ENCODE data around the gene XRCC4.
A peak's percentile ranks its signal among the peaks of the same experiment; 100 is the strongest.
"Not testable (repeated sequence)": the region's sequence is repeated elsewhere in the genome, so short reads cannot be mapped to it uniquely, and the experiment has no call there.

The XRCC4 gene

DNA sequence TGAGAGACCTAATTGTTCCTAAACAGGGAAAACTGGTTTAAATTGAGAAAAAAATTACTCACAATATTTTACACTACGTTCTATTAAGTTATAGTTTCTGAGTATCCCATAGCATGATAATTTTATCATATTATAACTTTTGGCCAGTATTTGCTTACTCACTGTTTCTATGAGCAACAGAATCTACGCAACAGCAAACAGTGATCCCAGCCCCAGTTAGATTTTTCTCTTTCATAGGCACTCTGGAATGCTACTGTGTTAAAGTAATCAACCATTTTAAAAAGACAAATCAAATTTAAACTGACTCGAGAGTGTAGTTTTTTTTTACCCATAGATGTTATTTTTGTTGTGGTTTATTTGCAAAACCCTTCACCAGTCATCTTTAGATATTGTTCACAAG is 107.2 kb downstream of the XRCC4 start:
- DNase-seq, result peak; percentile 11

DNA sequence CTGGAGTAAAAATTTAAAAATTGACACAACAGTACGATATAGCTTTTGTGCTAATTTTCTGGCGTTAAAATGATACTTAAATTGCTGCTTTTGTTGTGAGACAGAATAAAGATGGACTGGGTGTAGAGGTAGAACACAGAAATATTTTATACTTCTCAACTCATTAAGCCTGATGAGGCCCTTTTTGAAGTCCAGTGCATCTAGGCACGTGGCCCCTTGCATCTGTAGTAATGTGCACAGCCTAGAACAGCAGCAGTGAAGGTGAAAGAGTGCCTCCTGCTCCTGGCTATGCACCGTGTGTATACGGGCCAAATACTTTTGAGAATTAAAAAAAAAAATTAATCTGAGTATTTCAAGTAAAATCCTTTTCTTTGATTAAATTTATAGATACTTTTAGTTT is 115.6 kb downstream of the XRCC4 start:
- DNase-seq, result no peak

DNA sequence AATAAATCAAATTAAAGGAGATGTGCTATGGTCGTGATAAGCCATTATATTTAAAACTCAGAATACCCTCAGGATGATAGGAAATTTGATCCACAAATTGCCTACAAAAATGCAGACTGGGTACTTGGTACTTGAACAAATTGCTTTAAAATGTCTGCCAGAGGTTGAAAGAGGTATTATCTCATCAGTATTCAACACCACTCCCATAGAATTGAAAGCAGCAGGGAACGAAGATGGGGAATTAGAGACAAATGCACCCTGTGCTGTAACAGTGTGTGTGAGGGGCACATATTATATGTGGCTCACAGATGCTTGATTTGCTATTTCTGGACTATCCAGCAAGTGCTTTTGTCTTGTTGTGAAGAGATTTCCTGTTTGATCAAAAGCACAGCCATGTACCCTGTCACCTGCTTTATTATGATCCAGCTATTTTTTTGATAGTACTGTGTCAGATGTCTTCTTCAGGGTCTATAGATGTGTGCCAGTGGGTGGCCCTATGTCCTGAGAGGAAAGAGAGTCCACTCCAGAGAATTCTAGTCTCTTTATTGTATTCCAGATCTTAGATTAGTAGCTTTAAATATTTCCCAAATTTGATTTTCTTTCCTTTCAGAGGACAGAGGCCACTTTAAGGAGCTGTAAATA is 120.1 kb downstream of the XRCC4 start:
- DNase-seq, result no peak

DNA sequence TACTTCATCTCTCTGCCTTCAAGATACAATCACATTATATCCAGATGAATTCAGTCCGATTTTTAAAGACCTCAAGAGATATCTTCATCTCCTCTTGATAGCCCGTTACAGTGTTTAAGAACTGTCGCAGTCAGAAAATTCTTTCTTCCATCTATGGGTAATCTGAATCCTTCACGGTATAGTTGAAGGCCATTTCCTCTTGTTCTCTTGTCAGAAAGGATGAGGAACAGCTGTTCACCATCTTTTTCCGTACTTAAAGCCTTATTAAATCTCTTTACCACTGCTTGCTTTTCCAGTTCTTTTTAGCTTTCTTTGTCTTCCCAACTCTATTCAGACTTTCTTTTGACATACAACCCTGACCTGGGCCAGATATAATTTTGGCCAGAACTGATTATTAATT is 121.8 kb downstream of the XRCC4 start:
- no peak for DNase-seq

DNA sequence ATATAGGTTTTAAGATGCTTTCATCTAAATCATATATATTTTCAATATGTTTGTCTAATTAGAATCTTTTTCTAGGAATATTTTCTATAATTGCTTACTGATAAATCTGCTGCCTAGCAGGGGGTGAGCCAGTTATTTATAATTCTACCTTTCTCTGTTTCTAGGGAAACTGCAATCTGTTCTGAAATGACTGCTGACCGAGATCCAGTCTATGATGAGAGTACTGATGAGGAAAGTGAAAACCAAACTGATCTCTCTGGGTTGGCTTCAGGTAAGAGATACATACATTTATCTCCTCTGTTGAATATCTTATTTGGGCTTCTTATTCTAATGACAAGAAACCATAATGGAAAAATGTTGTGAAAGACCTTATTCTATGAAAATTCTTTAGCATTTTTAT is 127.3 kb downstream of the XRCC4 start:
- DNase-seq, result no peak

DNA sequence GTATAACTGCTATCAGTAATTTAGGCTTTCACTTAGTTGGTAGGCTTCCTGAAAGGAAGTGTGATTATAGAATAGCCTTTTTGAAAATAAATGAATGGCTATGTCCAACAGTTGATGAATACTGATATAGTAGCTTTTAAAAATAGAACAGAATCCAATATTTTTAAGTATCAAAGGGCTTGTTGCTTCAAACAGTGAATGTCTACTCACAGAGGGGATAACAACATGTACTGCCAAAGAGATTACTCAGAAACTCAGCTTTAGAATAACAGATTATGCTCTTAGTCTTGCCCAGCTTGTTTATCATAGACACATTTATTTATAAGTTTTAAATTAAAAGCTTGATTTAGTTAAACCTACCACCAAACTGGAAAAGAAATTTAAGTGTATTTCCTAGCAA is 132.6 kb downstream of the XRCC4 start:
- no peak for DNase-seq

DNA sequence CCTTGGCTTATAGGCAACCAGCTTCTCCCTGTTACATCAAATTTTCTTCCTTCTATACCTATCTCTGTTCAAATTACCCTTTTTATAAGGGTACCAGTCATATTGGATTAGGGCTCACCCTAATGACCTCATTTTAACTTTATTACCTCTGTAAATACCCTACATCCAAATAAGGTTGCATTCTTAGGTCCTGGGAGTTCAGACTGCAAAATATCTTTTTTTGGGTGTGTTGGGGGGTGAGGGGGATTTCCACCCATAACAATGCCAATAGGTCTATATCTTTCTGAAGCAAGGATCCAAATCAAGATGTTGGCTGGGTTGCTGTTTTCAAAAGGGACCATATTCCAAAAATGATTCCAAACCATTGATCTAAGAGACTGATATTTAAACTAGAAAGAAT is 141.7 kb downstream of the XRCC4 start:
- no peak for DNase-seq

DNA sequence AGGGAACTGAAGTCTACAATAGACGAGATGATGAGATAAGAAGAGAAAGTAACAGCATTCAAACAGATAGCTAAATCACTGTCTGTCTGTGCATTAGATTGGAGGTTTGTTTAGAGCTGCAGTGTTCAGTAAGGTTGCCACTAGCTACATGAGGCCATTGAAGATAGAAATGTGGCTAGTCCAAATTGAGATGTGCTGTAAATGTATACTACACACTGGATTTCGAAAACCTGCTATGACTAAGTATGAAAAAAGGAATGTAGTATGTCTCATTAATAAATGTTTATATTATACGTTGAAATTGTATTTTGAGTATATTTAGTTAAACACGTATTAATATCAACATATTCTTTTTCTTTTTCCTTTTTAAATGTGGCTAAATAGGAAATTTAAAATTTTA is 142.1 kb downstream of the XRCC4 start:
- DNase-seq, result no peak

DNA sequence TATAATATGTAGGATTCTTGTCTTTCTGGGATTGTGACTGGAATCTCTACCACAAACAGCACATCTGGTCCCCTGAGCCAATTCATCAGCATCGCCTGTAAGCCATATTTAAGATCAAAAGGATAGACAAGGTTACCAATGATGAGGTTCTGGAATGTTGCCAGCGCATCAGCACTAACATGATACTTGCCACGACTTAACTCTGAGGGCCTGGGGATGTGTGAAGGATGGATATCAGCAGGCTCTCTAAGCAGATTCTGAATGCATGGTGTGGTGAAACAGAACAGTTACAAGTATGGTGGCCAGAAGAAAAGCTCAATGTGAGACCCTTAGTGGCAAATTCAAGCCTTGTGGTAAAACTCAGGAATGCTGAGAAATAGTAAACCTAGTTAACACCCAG is 143.0 kb downstream of the XRCC4 start:
- DNase-seq, result no peak

DNA sequence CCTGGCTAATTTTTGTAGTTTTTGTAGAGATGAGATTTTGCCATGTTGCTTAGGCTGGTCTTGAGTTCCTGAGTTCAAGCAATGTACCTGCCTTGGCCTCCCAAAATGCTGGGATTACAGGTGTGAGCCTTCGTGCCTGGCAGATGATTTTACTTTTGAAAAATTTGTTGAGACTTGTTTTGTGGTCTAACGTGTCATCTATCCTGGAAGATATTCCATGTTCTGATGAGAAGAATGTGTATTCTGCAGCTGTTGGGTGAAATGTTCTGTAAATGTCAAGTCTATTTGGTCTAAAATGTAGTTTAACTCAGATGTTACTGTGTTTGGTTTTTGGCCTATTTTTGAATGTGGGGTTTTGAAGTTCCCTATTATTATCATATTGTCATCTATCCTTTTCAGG is 145.6 kb downstream of the XRCC4 start:
- DNase-seq, result no peak

DNA sequence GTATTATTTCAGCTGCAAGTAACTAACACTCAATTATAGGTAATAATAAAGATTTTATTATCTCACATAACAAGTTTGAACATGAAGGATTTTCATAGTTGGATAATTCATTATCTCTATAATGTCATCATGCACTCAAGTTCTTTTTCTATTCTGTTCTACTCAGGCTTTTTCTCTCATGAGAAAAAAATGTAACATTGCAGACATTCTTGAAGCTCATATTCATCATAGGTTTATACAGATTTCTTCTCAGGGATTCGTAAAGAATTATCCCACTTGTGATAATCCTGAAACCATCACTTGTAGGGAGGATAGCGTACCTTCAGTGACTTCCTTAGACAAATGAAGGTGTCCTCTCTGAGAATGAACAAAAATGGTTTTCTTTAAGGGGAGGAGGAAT is 150.3 kb downstream of the XRCC4 start:
- peak; percentile 30 for DNase-seq

DNA sequence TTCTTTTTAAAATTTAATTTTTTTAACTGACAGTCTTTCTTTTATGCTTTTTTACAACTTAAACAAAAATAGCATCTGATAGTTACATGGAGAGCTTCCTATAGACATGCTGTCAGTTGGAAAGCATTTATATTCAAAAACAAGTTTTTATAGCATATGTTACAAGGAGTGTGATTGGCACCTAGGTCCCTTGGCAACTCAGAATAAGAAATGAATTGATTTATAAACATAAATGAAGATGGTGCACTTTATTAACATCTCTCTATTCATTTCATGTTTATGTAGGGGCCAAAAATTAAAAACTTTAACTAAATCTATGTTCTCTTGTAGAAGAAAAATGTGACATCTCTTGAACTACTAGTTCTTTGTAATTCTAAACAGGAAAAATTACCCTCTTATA is 153.2 kb downstream of the XRCC4 start:
- no peak for DNase-seq

DNA sequence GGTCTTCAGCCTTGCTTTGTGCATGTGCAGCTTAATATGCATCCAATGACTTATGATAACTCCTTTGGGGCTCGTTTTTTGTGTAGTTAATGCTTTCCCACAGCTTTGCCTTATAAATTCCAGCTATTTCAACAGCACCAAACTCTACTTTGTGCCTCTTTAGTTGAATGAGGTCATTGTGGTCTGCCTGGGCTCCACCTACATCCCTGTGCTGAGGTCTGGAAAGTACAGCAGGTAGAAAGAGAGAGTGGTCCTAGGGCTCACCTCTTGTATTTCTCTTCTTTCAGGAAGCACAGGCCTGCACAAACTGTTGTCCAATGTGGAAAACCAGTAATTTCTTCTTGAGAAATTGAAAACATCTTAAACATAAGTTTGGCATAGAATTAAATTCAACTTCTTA is 167.2 kb downstream of the XRCC4 start:
- DNase-seq, result no peak

DNA sequence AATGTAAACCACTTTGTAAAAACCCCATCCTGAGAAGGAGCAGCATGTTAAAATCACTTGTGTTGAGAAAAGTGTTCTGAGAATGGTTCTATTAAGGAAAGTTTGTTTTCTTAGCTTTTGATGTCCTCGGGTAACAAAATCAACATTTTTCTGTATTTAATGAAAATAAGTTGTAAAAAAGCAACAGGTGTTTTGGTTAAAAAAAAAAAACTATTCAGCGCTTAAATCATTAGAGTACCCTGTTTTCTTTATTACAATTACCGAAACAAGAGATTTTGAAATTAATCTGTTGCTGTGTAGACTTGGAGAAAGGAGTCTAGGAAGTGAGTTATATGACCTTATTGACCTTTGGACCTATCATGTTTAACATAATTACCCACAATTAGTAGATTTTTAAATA is 167.7 kb downstream of the XRCC4 start:
- DNase-seq, result no peak

DNA sequence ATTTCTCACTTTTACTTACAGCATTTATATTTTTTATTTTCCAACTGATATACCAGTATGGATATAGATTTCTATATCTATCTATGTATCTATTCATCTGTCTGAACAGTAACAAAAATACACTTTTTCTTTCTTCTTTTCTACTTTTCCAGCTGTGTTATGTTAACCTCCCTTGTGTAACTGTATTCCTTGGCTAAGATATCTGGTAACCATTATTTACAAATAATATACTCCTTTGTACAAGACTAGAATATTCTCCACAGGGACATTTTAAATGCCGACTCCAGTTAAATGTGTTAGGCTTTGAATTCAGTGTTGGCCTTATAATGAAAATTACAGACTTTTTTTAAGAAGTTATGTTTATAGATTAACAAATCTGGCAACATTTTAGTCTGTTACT is 168.7 kb downstream of the XRCC4 start:
- DNase-seq, result no peak

DNA sequence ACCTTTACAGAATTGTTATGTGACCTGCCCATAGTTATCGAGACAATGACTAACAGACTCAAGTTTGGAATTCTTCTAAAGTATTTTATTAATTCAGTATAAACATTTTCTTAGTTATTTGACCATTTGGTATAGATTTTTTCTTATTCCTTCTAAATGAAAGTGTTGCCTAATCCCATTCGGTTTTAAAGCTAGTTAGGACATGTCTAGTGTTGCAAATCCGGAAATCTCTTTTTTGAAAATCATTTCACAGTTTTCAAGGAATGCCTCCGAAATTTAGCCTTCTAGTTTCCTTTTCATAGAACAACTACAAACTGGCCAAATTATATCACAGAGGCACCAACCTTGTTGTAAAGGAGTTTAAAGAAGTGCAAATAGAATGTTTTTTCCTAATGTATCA is 171.8 kb downstream of the XRCC4 start:
- DNase-seq, result no peak

DNA sequence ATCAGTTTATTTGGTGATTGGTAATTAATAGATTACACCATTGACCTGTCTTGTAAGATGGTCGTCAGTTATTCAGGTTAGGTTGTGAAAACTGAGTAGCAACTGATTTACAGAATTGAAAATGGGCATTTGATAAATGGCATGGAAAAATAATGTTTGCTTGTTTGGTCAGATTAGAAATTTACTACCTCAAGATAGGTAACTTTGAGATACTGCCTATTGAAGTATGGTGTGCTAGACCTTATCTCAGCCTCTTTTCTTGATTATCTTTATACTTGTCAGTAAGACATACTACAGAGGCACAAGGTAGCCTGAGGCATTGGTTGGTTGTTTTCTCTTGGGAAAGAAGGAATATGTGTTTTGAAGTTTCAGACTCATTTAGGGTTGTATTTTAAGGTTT is 174.5 kb downstream of the XRCC4 start:
- DNase-seq, result no peak

DNA sequence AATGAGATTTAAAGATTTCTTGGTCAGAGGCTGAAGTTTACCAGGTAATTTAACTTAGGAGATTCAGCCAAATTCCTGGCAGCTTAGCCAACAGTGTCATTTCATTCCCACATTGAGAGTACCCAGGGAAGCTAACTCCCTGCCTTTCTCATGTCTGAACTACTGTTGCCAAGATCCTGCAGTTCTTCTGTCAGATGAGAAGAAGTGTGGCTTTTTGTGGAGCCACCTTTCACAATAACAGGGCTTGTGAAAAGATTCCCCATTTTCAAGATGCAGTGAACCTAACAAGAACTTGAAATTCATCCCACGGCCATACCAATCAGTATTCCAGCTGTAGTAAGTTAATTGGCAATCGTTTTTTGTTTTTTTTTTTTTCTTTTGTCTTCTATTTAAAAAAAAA is 176.4 kb downstream of the XRCC4 start:
- DNase-seq, result no peak

DNA sequence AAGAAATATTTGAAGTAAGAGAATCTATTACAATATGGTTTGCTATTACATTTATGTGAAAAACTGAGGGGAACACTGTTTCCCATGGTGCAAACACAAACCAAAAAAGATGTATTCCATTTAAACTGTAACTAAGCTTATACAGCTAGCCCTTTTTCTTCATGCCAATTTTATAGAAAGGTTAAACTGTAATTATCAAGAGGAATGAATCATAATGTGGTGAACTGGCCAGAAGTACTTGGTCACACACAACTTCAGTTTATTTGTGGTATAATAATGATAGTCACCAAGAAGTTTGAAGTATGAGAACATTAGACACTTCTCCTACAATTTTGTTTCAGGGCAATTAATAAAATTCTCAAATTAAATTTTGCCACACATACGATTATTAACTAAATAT is 177.9 kb downstream of the XRCC4 start:
- peak; percentile 9 for DNase-seq

DNA sequence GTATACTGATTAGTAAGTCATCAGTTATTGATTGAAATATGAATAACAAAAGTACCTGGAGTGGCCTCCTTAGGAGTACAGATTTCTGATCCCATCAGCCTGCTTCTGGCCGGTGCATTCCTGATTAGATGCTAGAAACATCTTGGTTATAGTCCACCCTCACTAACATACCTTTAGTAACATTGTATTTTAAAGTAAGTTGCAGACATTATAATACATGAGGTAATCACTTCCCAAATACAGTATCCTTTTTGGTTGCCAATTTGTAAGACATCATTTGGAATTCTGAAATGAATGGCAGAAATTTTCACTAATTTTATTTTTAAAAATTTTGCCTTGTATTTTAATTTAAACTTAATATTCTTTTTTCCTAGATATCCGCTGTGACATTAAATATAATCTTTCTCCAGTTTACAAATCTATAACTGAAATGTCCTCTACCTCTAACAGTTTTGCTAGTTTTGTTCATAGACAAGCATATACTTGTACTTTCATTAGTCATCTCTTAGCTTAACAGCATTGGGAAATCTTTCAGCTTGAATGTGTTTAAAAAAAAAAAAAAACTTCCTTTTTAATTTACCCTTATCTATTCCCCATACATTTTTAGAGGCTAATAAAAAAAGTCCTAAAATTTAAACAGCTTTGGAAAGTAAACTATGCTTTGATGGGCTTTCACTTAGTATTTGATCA is 178.9 kb downstream of the XRCC4 start:
- no peak for DNase-seq

DNA sequence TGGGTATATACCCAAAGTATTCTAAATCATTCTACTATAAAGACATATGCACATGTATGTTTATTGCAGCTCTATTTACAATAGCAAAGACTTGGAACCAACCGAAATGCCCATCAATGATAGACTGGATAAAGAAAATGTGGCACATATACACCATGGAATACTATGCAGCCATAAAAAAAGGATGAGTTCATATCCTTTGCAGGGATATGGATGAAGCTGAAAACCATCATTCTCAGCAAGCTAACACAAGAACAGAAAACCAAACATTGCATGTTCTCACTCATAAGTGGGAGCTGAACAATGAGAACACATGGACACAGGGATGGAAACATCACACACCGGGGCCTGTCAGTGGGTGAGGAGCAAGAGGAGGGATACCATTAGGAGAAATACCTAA is 180.3 kb downstream of the XRCC4 start:
- not testable (repeated sequence) for DNase-seq

DNA sequence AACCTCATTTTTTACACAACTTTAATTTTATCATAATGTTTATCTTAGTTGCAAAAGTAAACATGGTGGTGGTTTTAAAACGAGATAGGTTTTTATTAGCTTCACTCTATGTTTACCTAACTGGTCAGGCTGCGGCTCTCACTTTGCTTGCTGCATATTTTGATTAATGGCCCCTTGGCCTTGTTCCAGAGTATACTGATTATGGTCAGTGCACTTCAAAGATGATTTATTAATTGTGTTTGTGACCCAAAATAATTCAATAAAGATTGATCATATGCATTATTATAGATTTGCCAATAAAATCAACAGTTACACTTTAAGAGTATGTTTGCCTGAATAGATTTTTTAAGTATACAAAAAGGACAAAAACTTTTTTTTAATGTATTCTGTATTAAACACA is 188.0 kb downstream of the XRCC4 start:
- DNase-seq, result peak; percentile 28

DNA sequence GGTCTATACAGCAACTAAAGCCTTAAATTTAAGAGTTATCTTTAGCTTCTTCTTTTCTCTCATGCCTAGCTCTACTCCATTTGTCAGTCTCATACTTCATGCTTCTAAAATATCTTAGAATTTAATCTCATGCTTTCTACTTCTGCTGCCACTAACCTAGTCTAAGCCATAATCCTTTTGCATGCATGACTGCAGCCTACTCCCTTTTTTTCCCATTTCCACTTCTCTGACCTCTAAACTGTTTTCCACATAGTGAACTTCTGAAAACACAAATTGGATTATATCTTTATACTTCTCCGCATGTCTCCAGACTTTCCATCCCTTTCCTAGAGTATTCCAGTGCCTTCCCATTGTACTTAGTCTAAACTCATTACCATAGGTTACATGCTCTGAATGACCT is 193.0 kb downstream of the XRCC4 start:
- no peak for DNase-seq

DNA sequence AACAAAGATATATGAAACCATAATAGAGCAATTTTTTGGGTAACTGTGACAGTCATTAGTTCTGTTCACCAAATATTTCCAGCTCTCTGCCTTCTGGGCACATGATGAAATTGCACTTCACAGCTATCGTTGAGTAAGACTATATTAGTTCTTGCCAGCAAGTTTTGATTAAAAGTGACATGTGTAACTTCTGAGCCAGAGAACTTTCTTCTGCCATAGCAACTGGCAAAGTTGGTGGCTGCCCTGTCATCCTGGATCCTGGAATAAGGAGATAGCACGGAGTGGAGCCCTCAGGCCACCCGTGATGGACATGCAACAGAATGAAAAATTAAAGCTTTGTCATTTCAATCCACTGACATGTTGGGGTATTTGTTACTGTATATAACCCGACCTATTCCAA is 199.8 kb downstream of the XRCC4 start:
- no peak for DNase-seq

DNA sequence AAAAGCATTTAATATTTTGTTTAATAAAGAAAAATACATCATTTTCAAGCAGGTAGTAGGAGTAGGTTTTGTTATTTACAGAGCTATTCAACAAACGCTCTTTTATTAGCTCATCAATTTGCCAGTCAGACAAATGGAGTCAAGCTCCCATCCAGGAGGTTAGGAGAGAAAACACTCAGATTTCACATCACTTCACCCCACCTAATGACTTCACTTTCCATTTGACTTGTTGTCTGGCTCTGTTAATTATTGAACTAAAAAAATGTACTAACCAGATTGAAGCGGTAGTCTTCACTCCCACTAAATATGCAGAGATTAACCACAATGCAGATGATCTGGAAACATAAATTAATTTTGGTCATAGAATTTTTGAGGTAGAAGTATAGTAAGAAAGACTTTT is 200.6 kb downstream of the XRCC4 start:
- no peak for DNase-seq
